AG10803 (cell line): Measurements from ENCODE around the gene MBD2.

ENCODE experiments used
- DNase-seq: peaks from one replicate; pipeline ENCODE4 v3.0.0; 2010; ENCODE audit warnings: low read depth
- H3K4me3 ChIP-seq: 2 replicates; pipeline ENCODE4 v1.5.1; 2011; ENCODE audit warnings: mild to moderate bottlenecking, low read length, control low read depth
- CTCF ChIP-seq: conservative IDR thresholded peaks from 2 replicates; pipeline ENCODE4 v1.5.1; 2011; ENCODE audit warnings: mild to moderate bottlenecking, low read length, control low read depth, inconsistent platforms

MBD2 gene

DNA sequence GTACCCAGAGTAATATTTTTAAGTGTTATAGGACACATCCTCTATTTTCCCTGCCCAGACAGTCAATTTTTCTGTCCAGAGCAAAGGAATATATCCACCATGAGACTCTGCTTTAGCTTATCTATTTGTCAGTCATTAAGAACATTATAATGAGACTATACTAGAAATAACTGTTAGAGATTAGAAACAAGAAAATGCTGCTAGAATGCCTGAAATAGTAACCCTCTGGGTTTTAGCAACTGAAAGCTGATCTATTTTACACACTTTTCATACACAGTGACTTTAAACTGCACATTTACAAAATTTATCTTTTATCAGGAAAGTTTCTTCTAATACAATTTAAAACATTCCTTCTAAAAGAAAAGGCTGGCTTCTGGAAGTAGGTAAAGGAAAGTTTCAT, 39.6 kb downstream of the MBD2 start:
- no peak overlapping the region for H3K4me3 ChIP-seq
- no peak for TF ChIP-seq CTCF

DNA sequence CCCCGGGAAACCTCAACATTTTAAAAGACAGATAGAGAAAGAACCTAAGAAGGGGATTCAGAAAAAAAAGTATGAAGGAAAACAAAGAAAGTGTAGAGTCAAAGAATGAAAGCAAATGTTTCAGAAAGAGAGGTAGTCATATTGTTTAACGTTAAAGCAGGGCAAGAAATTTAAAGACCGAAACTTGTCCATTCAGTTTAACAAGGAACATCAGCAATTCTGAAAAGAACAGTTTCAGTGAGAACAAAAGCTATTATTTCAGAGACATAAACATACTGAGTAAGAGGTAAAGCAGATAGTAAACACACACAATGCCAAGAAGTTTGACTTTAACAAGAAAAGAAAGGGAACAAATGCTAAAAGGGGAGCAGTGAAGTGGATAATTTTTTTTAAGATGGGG, 41.1 kb downstream of the MBD2 start:
- no peak for TF ChIP-seq CTCF
- DNase-seq: no peak
- no peak overlapping the region for H3K4me3 ChIP-seq

More for the DNA sequence above, 39.6 kb downstream of the MBD2 start:
- DNase-seq: no peak

DNA sequence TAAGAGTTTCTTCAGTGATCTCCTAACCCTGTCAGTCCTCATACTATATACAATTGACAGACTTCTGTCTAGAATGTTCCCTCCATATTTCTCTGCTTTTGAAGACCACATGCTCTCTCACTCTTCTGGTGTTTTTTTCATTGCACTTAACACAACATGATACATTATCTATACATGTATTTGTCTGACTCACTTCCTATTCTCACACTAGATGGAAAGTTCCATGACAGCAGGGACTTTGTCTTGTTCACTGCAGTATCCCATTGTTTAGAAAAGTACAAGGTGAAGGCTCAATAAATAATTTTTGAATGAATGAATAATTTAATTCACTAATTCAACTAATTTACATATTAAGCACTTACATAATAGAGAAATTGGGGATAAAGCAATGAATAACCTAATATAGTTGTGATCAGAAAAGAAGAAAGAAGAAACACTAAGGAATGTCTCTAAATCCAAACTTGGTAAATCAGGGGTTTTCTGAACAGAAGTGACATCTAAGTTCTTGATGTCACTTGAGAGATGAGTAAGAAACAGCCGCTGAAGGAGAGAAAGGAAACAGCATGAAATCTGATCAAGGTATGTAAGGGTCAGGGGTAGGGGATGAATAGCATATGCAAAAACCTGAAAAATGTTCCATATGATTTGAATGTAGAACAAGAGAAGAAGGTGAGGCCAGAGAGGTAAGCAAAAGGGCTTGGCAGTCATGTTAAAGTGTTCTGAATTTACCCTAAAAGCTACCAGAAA, 42.4 kb downstream of the MBD2 start:
- no peak for DNase-seq
- no peak for TF ChIP-seq CTCF
- no peak overlapping the region for H3K4me3 ChIP-seq

- no peak overlapping the region for H3K4me3 ChIP-seq
- no peak for TF ChIP-seq CTCF
- DNase-seq: no peak
Observed at GRCh38 chr18:54173980-54174630, 50.4 kb downstream of the MBD2 start.

- no peak for DNase-seq
- TF ChIP-seq CTCF: no peak
- H3K4me3 ChIP-seq: no peak overlapping the region
Observed at GRCh38 chr18:54173250-54173649, 51.2 kb downstream of the MBD2 start.

- no peak for TF ChIP-seq CTCF
- DNase-seq: peak; percentile 35
- H3K4me3 ChIP-seq: no peak overlapping the region
Observed at GRCh38 chr18:54169431-54170403, 54.8 kb downstream of the MBD2 start.
